HepG2 (cell line): ENCODE measurements around the gene DPEP1. TPM values are rescaled to one million over a fixed set of nuclear protein-coding genes. Genes with fewer than 3 reads are reported as not detected.
"Not testable (repeated sequence)": the region's sequence is repeated elsewhere in the genome, so short reads cannot be mapped to it uniquely, and the experiment has no call there.

ENCODE experiments used
- ATAC-seq: fragments of 200-7000 bp; cut with Tn5 transposase; 3 replicates; pipeline ENCODE4 v1.9.1; 2020; ENCODE audit warnings: mild to moderate bottlenecking, moderate library complexity
- BruUV-seq: library from RNA; stranded (reverse); fragments of 400-500 nt; replicated peaks from 2 replicates; lab custom pipeline; 2021; lab: Mats Ljungman, UMichigan
- CTCF ChIA-PET: fragments of 300-600 bp; formaldehyde crosslinking; extraction: SDS; loops from one replicate; lab custom pipeline; 2021; ENCODE audit warnings: low total read pairs, inconsistent platforms, low intra/inter-chr PET ratio; lab: Yijun Ruan, JAX
- POLR2A ChIA-PET: fragments of 350-600 bp; sonication (Branson Sonifier 250); formaldehyde crosslinking; loops from one replicate; lab custom pipeline; 2020; ENCODE audit warnings: antibody characterized with exemption, inconsistent platforms; lab: Yijun Ruan, JAX
- DNase-seq: peaks from one replicate; pipeline ENCODE4 v3.0.0-alpha.2; 2015; ENCODE audit warnings: low spot score
- FAIRE-seq: peaks from 3 replicates; lab custom pipeline; 2011; peaks lifted over from hg19 to GRCh38; lab: Jason Lieb, UNC
- H2AFZ ChIP-seq: one replicate; pipeline ENCODE4 v1.6.1; 2011; ENCODE audit warnings: low read length, inconsistent platforms
- H3K27ac ChIP-seq: fragments of 300-600 bp; 3 replicates; pipeline ENCODE4 v1.8.0; 2011; ENCODE audit warnings: mixed run types, mild to moderate bottlenecking, mixed read lengths, low read length, inconsistent platforms; ENCODE audit not compliant: insufficient read depth; ENCODE audit errors: extremely low read length
- H3K27me3 ChIP-seq, 2 experiments: fragments of 200-600 bp in 1 of 2; 2 replicates in 1 of 2; 3 replicates in 1 of 2; pipeline versions ENCODE4 v1.6.0 to v1.8.0; 2011; ENCODE audit warnings: low read length in 2 of 2, mild to moderate bottlenecking in 2 of 2, moderate library complexity in 2 of 2, inconsistent platforms in 1 of 2; ENCODE audit not compliant: insufficient read depth in 2 of 2, control insufficient read depth in 1 of 2
- H3K36me3 ChIP-seq, 2 experiments: fragments of 200-600 bp in 1 of 2; replicated peaks in 1 of 2; 2 replicates in 1 of 2; 3 replicates in 1 of 2; pipeline versions ENCODE4 v1.5.1 to v1.8.0; 2011; ENCODE audit warnings: low read length in 2 of 2, inconsistent platforms in 1 of 2; ENCODE audit not compliant: insufficient read depth in 2 of 2, control insufficient read depth in 1 of 2
- H3K4me1 ChIP-seq: 2 replicates; pipeline ENCODE4 v1.5.1; 2012; ENCODE audit warnings: low read length, inconsistent platforms; ENCODE audit not compliant: insufficient read depth
- H3K4me2 ChIP-seq: 2 replicates; pipeline ENCODE4 v1.6.0; 2011; ENCODE audit warnings: low read depth, low read length, inconsistent platforms
- H3K4me3 ChIP-seq, 3 experiments: fragments of 200-600 bp in 1 of 3; sonication (generic), shearing (Covaris generic) in 1 of 3; replicated peaks in 1 of 3; 2 replicates each; pipeline ENCODE4 v1.5.1; 2011 to 2016; ENCODE audit warnings: low read length in 3 of 3, inconsistent platforms in 2 of 3, low read depth in 2 of 3, mild to moderate bottlenecking in 2 of 3, control low read depth in 1 of 3, mixed read lengths in 1 of 3; ENCODE audit not compliant: insufficient read depth in 1 of 3
- H3K79me2 ChIP-seq: one replicate; pipeline ENCODE4 v1.6.1; 2011; ENCODE audit warnings: low read length, inconsistent platforms; ENCODE audit not compliant: insufficient read depth
- H3K9ac ChIP-seq: 2 replicates; pipeline ENCODE4 v1.6.0; 2011; ENCODE audit warnings: mild to moderate bottlenecking, low read depth, low read length, inconsistent platforms; ENCODE audit not compliant: insufficient read depth
- H3K9me3 ChIP-seq: 2 replicates; pipeline ENCODE4 v1.5.1; 2012; ENCODE audit warnings: mild to moderate bottlenecking, low read length
- H4K20me1 ChIP-seq: 2 replicates; pipeline ENCODE4 v1.6.0; 2011; ENCODE audit warnings: inconsistent platforms, mild to moderate bottlenecking, low read length, moderate library complexity; ENCODE audit not compliant: insufficient read depth
- GABPB1 ChIP-seq: IDR thresholded peaks from 2 replicates; pipeline ENCODE4 v1.6.1; 2016; ENCODE audit warnings: mild to moderate bottlenecking, missing genetic modification reagents, moderate library complexity, missing compliant biosample characterization
- HNRNPK ChIP-seq: fragments of 200-400 bp; formaldehyde crosslinking; IDR thresholded peaks from 2 replicates; pipeline ENCODE4 v1.6.1; 2018; ENCODE audit warnings: low read length, low read depth, moderate library complexity, mild to moderate bottlenecking; ENCODE audit not compliant: poor library complexity, severe bottlenecking
- HOXA5 ChIP-seq: sonication (generic); formaldehyde crosslinking; IDR thresholded peaks from 2 replicates; pipeline ENCODE4 v1.4.0; 2020; ENCODE audit warnings: missing genetic modification reagents
- NFYC ChIP-seq: IDR thresholded peaks from 2 replicates; pipeline ENCODE4 v1.6.1; 2016; ENCODE audit warnings: missing genetic modification reagents, missing compliant biosample characterization
- PRMT3 ChIP-seq: sonication (generic); formaldehyde crosslinking; IDR thresholded peaks from 2 replicates; pipeline ENCODE4 v1.8.1; 2022; ENCODE audit warnings: low read depth, mild to moderate bottlenecking, moderate library complexity, missing genetic modification reagents, borderline replicate concordance
- SNRNP70 ChIP-seq: fragments of 200-400 bp; formaldehyde crosslinking; IDR thresholded peaks from 2 replicates; pipeline ENCODE4 v1.6.1; 2017; ENCODE audit warnings: mild to moderate bottlenecking, low read depth, low read length, moderate library complexity
- ZNF225 ChIP-seq: sonication (generic); formaldehyde crosslinking; IDR thresholded peaks from 2 replicates; pipeline ENCODE4 v1.4.0; 2020; ENCODE audit warnings: mild to moderate bottlenecking, missing genetic modification reagents
- WGBS: methylation state at CpG from one replicate; pipeline ENCODE4 v1.1.6; 2017; ENCODE audit warnings: low lambda C conversion rate; 5-methylcytosine and 5-hydroxymethylcytosine counted together
- in situ Hi-C: cut with HindIII; loops from 2 replicates; pipeline ENCODE4 v1.10.0; 2017; ENCODE audit warnings: low pct_unique_long_range_greater_than_20kb; ENCODE audit not compliant: extremely low pct_ligation_motif_present
- intact Hi-C: fragments of 100-400 bp; cut with micrococcal nuclease; formaldehyde crosslinking; loops from one replicate; pipeline ENCODE4 v1.10.0; 2022; ENCODE audit not compliant: unreplicated experiment
- polyA plus RNA-seq, 8 experiments: library from polyadenylated mRNA; depleted of rRNA in 3 of 8; stranded (reverse) in 7 of 8; unstranded in 1 of 8; fragments of >200 nt; fragmentation: Illumina TruSeq in 4 of 8; extraction: Trizol in 4 of 8; gene quantifications; 2 replicates each; pipeline versions ENCODE4 v1.2.1 to v1.2.3, GENCODE V29; 2011 to 2016; ENCODE audit warnings: low read depth in 4 of 8, missing spikeins in 1 of 8, mixed read lengths in 1 of 8; ENCODE audit not compliant: insufficient read depth in 1 of 8
- total RNA-seq, 5 experiments: library from RNA; depleted of rRNA; stranded (reverse); fragments of >200 nt; fragmentation: Illumina TruSeq; extraction: Trizol; gene quantifications; 2 replicates each; pipeline ENCODE4 v1.2.3, GENCODE V29; 2016; ENCODE audit warnings: low read depth in 1 of 5

DPEP1 gene
- total and polyA plus RNA-seq, 2 of the 13 experiments (the other 11 are each of a cell fraction or from before 2014, with no cell fraction given): 37.6 to 52.2 TPM

GRCh38 chr16:89586853-89587252, 26.6 kb upstream of the DPEP1 start (continued):
- TF ChIP-seq HNRNPK (peak; percentile 64), ZNF225 (CRISPR knock-in tag) (no peak), NFYC (no peak), SNRNP70 (no peak), PRMT3 (no peak), HOXA5 (CRISPR knock-in tag) (no peak), GABPB1 (CRISPR knock-in tag) (peak; percentile 42)

GRCh38 chr16:89587676-89588075, 25.8 kb upstream of the DPEP1 start:
- POLR2A ChIA-PET, H4K20me1 ChIP-seq, H3K36me3 ChIP-seq, BruUV-seq, intact Hi-C loops, H3K4me2 ChIP-seq, ATAC-seq, H3K79me2 ChIP-seq, H3K4me3 ChIP-seq, H3K27ac ChIP-seq, CTCF ChIA-PET, H3K9me3 ChIP-seq, H3K9ac ChIP-seq, DNase-seq, FAIRE-seq, H2AFZ ChIP-seq, in situ Hi-C loops: not testable (repeated sequence)
- Histone ChIP-seq H3K4me1 (peaks cover 41% of the 10 kb centered on the region), H3K27me3 (peaks cover 0 to 37% of the 10 kb centered on the region in 2 experiments; a peak in 3 of 5 replicates)
- WGBS: 91% methylated on average over 12 of the region's 36 CpGs
